Activated naive CD4-positive, alpha-beta T cell treated with anti-CD3 and anti-CD28 coated beads for 36 hours (primary cell): ENCODE data around the gene NUBPL. TPM values are rescaled to one million over a fixed set of nuclear protein-coding genes. Genes with fewer than 3 reads are reported as not detected.
"Not testable (repeated sequence)": the region's sequence is repeated elsewhere in the genome, so short reads cannot be mapped to it uniquely, and the experiment has no call there.

Source experiments
- CTCF ChIA-PET: fragments of 350-600 bp; sonication (Branson Sonifier 250); formaldehyde crosslinking; loops from one replicate; lab custom pipeline; 2021; ENCODE audit warnings: antibody characterized with exemption; lab: Charles Lee
- DNase-seq: peaks from one replicate; pipeline ENCODE4 v3.0.0-alpha.2; 2020
- H3K27ac Mint-ChIP-seq: one replicate; pipeline ENCODE4 v1.8.0; 2021; ENCODE audit warnings: mild to moderate bottlenecking, mixed read lengths
- H3K27me3 Mint-ChIP-seq: one replicate; pipeline ENCODE4 v1.8.0; 2021; ENCODE audit warnings: low read depth, mixed read lengths
- H3K36me3 Mint-ChIP-seq: one replicate; pipeline ENCODE4 v1.8.0; 2021; ENCODE audit warnings: low read depth, mixed read lengths
- H3K4me1 Mint-ChIP-seq: one replicate; pipeline ENCODE4 v1.8.0; 2021; ENCODE audit warnings: low read depth, mixed read lengths
- H3K4me3 Mint-ChIP-seq: one replicate; pipeline ENCODE4 v1.8.0; 2021; ENCODE audit warnings: mild to moderate bottlenecking, moderate library complexity, mixed read lengths
- H3K9me3 Mint-ChIP-seq: one replicate; pipeline ENCODE4 v1.8.0; 2021; ENCODE audit warnings: mixed read lengths
- intact Hi-C: fragments of 100-400 bp; cut with micrococcal nuclease; formaldehyde crosslinking; loops from one replicate; pipeline ENCODE4 v1.15.1; 2023
- total RNA-seq, 2 experiments: library from RNA; stranded (reverse); gene quantifications; one replicate each; pipeline ENCODE4 v1.2.3, GENCODE V29; 2021

The NUBPL gene
- total RNA-seq, 2 experiments from 2014 or later = 11.5 to 13.5 TPM

DNA sequence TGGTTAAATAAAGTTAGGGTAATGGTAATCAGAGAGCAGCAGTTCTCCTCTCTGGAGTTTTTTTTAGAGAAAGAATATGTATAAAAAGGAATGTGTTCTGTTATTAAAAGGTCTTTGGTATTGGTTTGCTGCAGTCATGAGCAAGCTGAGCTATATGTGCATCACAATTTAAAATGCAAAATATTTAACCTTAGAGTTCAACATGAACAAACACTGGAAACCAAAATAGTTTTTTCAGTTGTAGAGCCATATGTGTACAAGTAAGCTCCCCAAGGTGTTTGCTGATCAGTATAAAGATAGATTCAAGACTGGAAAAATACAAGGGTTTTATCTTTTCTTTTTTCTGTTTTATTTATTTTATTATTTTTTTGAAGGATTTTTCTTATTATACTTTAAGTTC, 245.0 kb downstream of the NUBPL start:
- Mint-ChIP-seq H3K36me3 (peaks cover 52% of the 10 kb centered on the region), H3K27ac (no peak overlapping the region), H3K9me3 (peaks cover 32% of the 10 kb centered on the region), H3K4me3 (no peak overlapping the region), H3K4me1 (no peaks in the 10 kb centered on the region), H3K27me3 (no peaks in the 10 kb centered on the region)
- no peak for DNase-seq
- CTCF ChIA-PET = interaction anchor here (0.6 kb wide), 1 partner anchor 268 kb away, joined by 3 read pairs; no protein-coding TSS in a partner anchor
- intact Hi-C loops = no loop called here

DNA sequence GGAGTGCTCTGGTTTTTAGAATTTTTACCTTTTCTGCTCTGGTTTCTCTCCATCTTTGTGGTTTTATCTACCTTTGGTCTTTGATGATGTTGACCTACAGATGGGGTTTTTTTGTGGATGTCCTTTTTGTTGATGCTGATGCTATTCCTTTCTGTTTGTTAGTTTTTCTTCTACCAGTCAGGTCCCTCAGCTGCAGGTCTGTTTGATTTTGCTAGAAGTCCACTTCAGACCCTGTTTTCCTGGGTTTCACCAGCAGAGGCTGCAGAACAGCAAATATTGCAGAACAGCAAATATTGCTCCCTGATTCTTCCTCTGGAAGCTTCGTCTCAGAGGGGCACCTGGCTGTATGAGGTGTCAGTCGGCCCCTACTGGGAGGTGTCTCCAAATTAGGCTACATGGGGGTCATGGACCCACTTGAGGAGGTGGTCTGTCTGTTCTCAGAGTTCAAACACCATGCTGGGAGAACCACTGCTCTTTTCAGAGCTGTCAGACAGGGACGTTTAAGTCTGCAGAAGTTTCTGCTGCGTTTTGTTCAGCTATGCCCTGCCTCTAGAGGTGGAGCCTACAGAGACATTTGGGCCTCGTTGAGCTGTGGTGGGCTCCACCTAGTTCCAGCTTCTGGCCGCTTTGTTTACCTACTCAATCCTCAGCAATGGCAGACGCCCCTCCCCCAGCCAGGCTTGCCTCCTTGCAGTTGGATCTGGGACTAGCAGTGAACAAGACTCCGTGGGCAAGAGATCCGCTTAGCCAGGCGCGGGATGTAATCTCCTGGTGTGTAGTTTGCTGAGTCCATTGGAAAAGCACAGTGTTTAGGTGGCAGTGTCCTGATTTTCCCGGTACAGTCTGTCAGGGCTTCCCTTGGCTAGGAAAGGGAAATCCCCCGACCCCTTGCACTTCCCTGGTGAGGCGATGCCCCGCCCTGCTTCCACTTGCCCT, 250.8 kb downstream of the NUBPL start:
- CTCF ChIA-PET = interaction anchor here (0.7 kb wide), 1 partner anchor 277 kb away, joined by 3 read pairs; no protein-coding TSS in a partner anchor
- peaks cover 76% of the 10 kb centered on the region for H3K36me3 Mint-ChIP-seq

DNA sequence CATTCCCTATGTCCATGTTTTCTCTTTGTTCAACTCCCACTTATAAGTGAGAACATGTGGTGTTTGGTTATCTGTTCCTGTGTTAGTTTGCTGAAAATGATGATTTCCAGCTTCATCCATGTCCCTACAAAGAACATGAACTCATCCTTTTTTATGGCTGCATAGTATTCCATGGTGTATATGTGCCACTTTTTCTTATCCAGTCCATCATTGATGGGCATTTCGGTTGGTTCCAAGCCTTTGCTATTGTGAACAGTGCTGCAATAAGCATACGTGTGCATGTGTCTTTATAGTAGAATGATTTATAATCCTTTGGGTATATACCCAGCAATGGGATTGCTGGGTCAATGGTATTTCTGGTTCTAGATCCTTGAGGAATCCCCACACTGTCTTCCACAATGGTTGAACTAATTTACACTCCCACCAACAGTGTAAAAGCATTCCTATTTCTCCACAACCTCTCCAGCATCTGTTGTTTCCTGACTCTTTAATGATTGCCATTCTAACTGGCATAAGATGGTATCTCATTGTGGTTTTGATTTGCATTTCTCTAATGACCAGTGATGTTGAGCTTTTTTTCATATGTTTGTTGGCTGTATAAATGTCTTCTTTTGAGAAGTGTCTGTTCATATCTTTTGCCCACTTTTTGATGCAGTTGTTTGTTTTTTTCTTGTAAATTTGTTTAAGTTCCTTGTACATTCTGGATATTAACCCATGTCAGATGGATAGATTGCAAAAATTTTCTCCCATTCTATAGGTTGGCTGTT, 252.7 kb downstream of the NUBPL start:
- CTCF ChIA-PET, H3K27me3 Mint-ChIP-seq, H3K4me1 Mint-ChIP-seq, intact Hi-C loops, H3K4me3 Mint-ChIP-seq, H3K27ac Mint-ChIP-seq, DNase-seq: not testable (repeated sequence)
- Mint-ChIP-seq H3K9me3 (peaks cover 43% of the 10 kb centered on the region), H3K36me3 (peaks cover 68% of the 10 kb centered on the region)

More for the DNA sequence above, 250.8 kb downstream of the NUBPL start:
- H3K4me1 Mint-ChIP-seq, H3K27me3 Mint-ChIP-seq, H3K4me3 Mint-ChIP-seq, intact Hi-C loops, DNase-seq, H3K27ac Mint-ChIP-seq: not testable (repeated sequence)
- peaks cover 51% of the 10 kb centered on the region for H3K9me3 Mint-ChIP-seq

DNA sequence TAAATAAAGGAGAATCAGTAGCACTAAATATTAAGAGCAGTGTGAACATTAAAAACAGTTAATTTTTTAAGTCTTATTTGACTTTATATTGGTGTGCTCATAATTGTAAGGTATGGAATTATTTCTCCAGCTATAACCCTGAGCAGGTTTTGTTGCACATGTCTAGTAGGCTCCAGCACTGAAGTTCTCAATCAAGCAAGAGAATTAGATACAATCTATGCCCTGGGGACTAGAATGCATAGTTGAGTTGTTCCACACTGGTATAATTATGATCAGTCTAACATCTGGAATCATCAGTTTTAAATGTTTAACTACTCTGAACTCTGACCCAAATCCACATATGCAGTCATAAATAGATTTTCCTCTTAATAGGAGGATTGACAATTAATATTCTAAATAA, 258.1 kb downstream of the NUBPL start:
- Mint-ChIP-seq H3K4me3 (no peak overlapping the region), H3K4me1 (no peaks in the 10 kb centered on the region), H3K27ac (no peak overlapping the region), H3K27me3 (no peaks in the 10 kb centered on the region), H3K36me3 (peaks cover 25% of the 10 kb centered on the region), H3K9me3 (peaks cover 14% of the 10 kb centered on the region)
- CTCF ChIA-PET = no interaction called here
- intact Hi-C loops = no loop called here
- DNase-seq = no peak

GRCh38 chr14:31825459-31825858, 264.3 kb downstream of the NUBPL start:
- H3K9me3 Mint-ChIP-seq = no peaks in the 10 kb centered on the region
- H3K27ac Mint-ChIP-seq = no peak overlapping the region
- no peaks in the 10 kb centered on the region for H3K4me1 Mint-ChIP-seq
- CTCF ChIA-PET = no interaction called here
- no peak for DNase-seq
- H3K27me3 Mint-ChIP-seq = no peaks in the 10 kb centered on the region
- intact Hi-C loops = no loop called here
- H3K4me3 Mint-ChIP-seq = no peak overlapping the region
- H3K36me3 Mint-ChIP-seq = peaks cover 13% of the 10 kb centered on the region

DNA sequence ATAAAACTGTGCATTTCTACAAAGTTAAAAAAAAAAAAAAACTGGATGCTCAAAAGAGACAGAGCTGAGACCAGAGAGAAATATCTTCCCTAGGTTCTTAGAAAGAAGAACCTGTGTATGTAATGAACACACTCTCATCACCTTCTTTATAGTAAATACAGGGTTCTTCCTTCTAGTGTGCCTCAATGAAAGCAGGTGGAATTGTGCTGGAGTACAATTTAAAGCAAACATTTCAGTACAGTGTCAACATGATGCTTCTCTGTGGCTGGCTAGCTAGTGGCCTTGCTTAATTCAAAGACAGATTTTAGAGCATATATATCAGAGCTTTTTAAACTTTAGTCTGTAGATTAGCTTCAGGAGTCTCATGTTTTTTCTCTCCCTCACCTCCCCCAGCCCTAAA, 266.1 kb downstream of the NUBPL start:
- Mint-ChIP-seq H3K9me3 (no peaks in the 10 kb centered on the region), H3K27me3 (no peaks in the 10 kb centered on the region), H3K4me3 (no peak overlapping the region), H3K36me3 (peaks cover 16% of the 10 kb centered on the region), H3K4me1 (no peaks in the 10 kb centered on the region), H3K27ac (no peak overlapping the region)
- CTCF ChIA-PET = no interaction called here
- no peak for DNase-seq
- intact Hi-C loops = no loop called here

- Mint-ChIP-seq H3K4me3 (no peak overlapping the region), H3K27ac (no peak overlapping the region), H3K27me3 (no peaks in the 10 kb centered on the region), H3K9me3 (no peaks in the 10 kb centered on the region), H3K36me3 (peaks cover 16% of the 10 kb centered on the region), H3K4me1 (no peaks in the 10 kb centered on the region)
- CTCF ChIA-PET = no interaction called here
- DNase-seq = no peak
- intact Hi-C loops = no loop called here
Observed at GRCh38 chr14:31828946-31829868, 268.0 kb downstream of the NUBPL start.

- CTCF ChIA-PET = no interaction called here
- intact Hi-C loops = no loop called here
- no peak for DNase-seq
- H3K4me3 Mint-ChIP-seq = no peak overlapping the region
- no peaks in the 10 kb centered on the region for H3K4me1 Mint-ChIP-seq
- no peaks in the 10 kb centered on the region for H3K27me3 Mint-ChIP-seq
- peaks cover 13% of the 10 kb centered on the region for H3K36me3 Mint-ChIP-seq
- H3K9me3 Mint-ChIP-seq = no peaks in the 10 kb centered on the region
- H3K27ac Mint-ChIP-seq = no peak overlapping the region
Observed at GRCh38 chr14:31834616-31835015, 273.4 kb downstream of the NUBPL start.

DNA sequence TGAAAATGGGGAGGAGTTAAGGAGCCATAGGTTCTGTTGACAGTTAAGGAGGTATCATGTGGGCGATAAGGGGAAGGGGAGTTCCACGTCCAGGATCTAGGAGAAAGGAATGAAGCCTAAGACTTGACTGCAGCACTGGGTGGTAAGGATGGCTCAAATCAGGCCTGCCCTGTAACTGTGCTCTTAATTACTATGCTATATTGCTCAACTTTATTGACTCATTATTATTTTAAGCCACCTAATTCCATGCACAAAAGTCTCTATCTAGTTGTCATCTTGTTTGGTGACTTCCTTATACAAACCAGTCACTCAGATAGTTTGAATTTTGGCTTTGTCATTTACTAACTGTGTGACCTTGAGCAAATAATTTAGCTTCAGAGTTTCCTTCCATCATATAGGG, 273.8 kb downstream of the NUBPL start:
- Mint-ChIP-seq H3K27me3 (no peaks in the 10 kb centered on the region), H3K4me3 (no peak overlapping the region), H3K4me1 (no peaks in the 10 kb centered on the region), H3K36me3 (peaks cover 16% of the 10 kb centered on the region), H3K9me3 (no peaks in the 10 kb centered on the region), H3K27ac (no peak overlapping the region)
- CTCF ChIA-PET = no interaction called here
- intact Hi-C loops = no loop called here
- no peak for DNase-seq

GRCh38 chr14:31837031-31837430, 275.8 kb downstream of the NUBPL start:
- DNase-seq = no peak
- CTCF ChIA-PET = no interaction called here
- H3K27ac Mint-ChIP-seq = no peak overlapping the region
- peaks cover 15% of the 10 kb centered on the region for H3K36me3 Mint-ChIP-seq
- no peaks in the 10 kb centered on the region for H3K4me1 Mint-ChIP-seq
- H3K4me3 Mint-ChIP-seq = no peak overlapping the region
- intact Hi-C loops = no loop called here
- no peaks in the 10 kb centered on the region for H3K9me3 Mint-ChIP-seq
- H3K27me3 Mint-ChIP-seq = no peaks in the 10 kb centered on the region

DNA sequence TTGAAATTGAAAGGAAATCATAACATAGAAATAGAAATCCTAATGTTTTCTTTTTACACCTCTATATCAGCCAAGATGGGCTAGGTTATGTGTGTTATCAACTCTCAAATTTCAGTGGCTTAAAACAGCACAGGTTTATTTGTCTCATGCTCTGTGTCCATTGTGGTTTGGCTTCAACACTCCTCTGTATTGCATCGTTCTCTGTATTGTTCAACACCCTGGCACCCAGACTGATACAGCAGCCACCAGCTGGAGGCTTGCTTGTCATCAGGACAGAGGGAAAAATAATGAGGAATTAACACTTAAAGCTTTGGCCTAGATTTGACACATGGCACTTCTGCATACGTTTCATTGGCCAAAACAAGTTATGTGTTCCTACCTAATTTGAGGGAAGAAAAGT, 281.7 kb downstream of the NUBPL start:
- Mint-ChIP-seq H3K36me3 (peaks cover 19% of the 10 kb centered on the region), H3K27ac (no peak overlapping the region), H3K9me3 (no peaks in the 10 kb centered on the region), H3K27me3 (no peaks in the 10 kb centered on the region), H3K4me3 (no peak overlapping the region), H3K4me1 (no peaks in the 10 kb centered on the region)
- CTCF ChIA-PET = no interaction called here
- intact Hi-C loops = no loop called here
- no peak for DNase-seq
